Right lobe of liver (tissue), 4 donors: ENCODE measurements around the gene KLHL22.
"Not testable (repeated sequence)": the region's sequence is repeated elsewhere in the genome, so short reads cannot be mapped to it uniquely, and the experiment has no call there.

Experiments
- POLR2A ChIP-seq: fragments of 450-650 bp; IDR thresholded peaks from one replicate; pipeline ENCODE4 v1.6.1; 2017; ENCODE audit warnings: antibody characterized with exemption, mild to moderate bottlenecking
- TF ChIP-seq, protein P1 (sequence below), 4 donors: fragments of 200-600 bp in 3 of 4; fragments of 450-650 bp in 1 of 4; IDR thresholded peaks; one replicate each; pipeline versions ENCODE4 v1.5.1 to v1.8.0; 2016 to 2022; ENCODE audit warnings: antibody characterized with exemption in 4 of 4, mild to moderate bottlenecking in 2 of 4
- donor health status: DM: no; HTN: no; CAD: no.
- donor health status: DM: no; HTN: no; CAD: no.
- donor health status: DM: no; HTN: yes; CAD: no.

DNA sequence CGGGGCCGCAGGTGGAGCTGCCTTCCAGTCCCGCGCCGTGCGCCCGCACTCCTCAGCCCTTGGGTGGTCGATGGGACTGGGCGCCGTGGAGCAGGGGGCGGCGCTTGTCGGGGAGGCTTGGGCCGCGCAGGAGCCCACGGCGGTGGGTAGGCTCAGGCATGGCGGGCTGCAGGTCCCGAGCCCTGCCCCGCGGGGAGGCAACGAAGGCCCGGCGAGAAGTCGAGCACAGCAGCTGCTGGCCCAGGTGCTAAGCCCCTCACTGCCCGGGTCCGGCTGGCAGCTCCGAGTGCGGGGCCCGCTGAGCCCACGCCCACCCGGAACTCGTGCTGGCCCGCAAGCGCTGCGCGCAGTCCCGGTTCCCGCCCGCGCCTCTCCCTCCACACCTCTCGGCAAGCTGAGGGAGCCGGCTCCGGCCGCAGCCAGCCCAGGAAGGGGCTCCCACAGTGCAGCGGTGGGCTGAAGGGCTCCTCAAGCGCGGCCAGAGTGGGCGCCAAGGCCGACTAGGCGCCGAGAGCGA lies 103.2 kb downstream of the KLHL22 start:
- TF ChIP-seq, protein P1, sequence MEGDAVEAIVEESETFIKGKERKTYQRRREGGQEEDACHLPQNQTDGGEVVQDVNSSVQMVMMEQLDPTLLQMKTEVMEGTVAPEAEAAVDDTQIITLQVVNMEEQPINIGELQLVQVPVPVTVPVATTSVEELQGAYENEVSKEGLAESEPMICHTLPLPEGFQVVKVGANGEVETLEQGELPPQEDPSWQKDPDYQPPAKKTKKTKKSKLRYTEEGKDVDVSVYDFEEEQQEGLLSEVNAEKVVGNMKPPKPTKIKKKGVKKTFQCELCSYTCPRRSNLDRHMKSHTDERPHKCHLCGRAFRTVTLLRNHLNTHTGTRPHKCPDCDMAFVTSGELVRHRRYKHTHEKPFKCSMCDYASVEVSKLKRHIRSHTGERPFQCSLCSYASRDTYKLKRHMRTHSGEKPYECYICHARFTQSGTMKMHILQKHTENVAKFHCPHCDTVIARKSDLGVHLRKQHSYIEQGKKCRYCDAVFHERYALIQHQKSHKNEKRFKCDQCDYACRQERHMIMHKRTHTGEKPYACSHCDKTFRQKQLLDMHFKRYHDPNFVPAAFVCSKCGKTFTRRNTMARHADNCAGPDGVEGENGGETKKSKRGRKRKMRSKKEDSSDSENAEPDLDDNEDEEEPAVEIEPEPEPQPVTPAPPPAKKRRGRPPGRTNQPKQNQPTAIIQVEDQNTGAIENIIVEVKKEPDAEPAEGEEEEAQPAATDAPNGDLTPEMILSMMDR (IDR thresholded peaks at IDR 0.05), result not testable (repeated sequence)
- not testable (repeated sequence) for TF ChIP-seq POLR2A
